Activated CD4-positive, alpha-beta T cell treated with anti-CD3 and anti-CD28 coated beads, Interleukin-2, amount 10 ng/mL, durations not matched to agents 24 days and 14 days (primary cell): Measurements from ENCODE around the gene SH2D3C. TPM values are rescaled to one million over a fixed set of nuclear protein-coding genes. Genes with fewer than 3 reads are reported as not detected.

Source experiments
- DNase-seq: peaks from one replicate; pipeline ENCODE4 v3.0.0; 2022
- H3K27ac Mint-ChIP-seq: one replicate; pipeline ENCODE4 v1.8.0; 2022; ENCODE audit warnings: mild to moderate bottlenecking, mixed read lengths
- H3K27me3 Mint-ChIP-seq: one replicate; pipeline ENCODE4 v1.8.0; 2022; ENCODE audit warnings: mixed read lengths
- H3K36me3 Mint-ChIP-seq: one replicate; pipeline ENCODE4 v1.8.0; 2022; ENCODE audit warnings: low read depth, mild to moderate bottlenecking, mixed read lengths
- H3K4me1 Mint-ChIP-seq: one replicate; pipeline ENCODE4 v1.8.0; 2021; ENCODE audit warnings: mixed read lengths
- H3K4me3 Mint-ChIP-seq: one replicate; pipeline ENCODE4 v1.8.0; 2022; ENCODE audit warnings: mild to moderate bottlenecking, moderate library complexity, mixed read lengths
- H3K9me3 Mint-ChIP-seq: one replicate; pipeline ENCODE4 v1.8.0; 2021; ENCODE audit warnings: mixed read lengths
- intact Hi-C: fragments of 100-400 bp; cut with micrococcal nuclease; formaldehyde crosslinking; loops from one replicate; pipeline ENCODE4 v1.15.1; 2023
- total RNA-seq: library from RNA; stranded (reverse); gene quantifications from 2 replicates; pipeline ENCODE4 v1.2.3, GENCODE V29; 2022

Gene SH2D3C
- total RNA-seq, 1 donor from 2014 or later: 22.2 TPM

GRCh38 chr9:127729522-127730256 lies 48.8 kb downstream of the SH2D3C start:
- no peaks in the 10 kb centered on the region for H3K9me3 Mint-ChIP-seq
- no peaks in the 10 kb centered on the region for H3K27me3 Mint-ChIP-seq
- intact Hi-C loops: no loop called here
- H3K36me3 Mint-ChIP-seq: peaks cover 3% of the 10 kb centered on the region
- peaks cover 6% of the 10 kb centered on the region for H3K4me1 Mint-ChIP-seq
- H3K27ac Mint-ChIP-seq: no peak overlapping the region
- no peak overlapping the region for H3K4me3 Mint-ChIP-seq
- DNase-seq: no peak

GRCh38 chr9:127728808-127729207 lies 49.7 kb downstream of the SH2D3C start:
- Mint-ChIP-seq H3K9me3 (no peaks in the 10 kb centered on the region), H3K36me3 (peaks cover 3% of the 10 kb centered on the region), H3K27ac (no peak overlapping the region), H3K27me3 (no peaks in the 10 kb centered on the region), H3K4me1 (peaks cover 3% of the 10 kb centered on the region), H3K4me3 (no peak overlapping the region)
- intact Hi-C loops: no loop called here
- no peak for DNase-seq

GRCh38 chr9:127726871-127727270 lies 51.6 kb downstream of the SH2D3C start:
- no peak overlapping the region for H3K4me3 Mint-ChIP-seq
- H3K4me1 Mint-ChIP-seq: no peaks in the 10 kb centered on the region
- peaks cover 1% of the 10 kb centered on the region for H3K36me3 Mint-ChIP-seq
- no peak overlapping the region for H3K27ac Mint-ChIP-seq
- H3K9me3 Mint-ChIP-seq: no peaks in the 10 kb centered on the region
- no peak for DNase-seq
- H3K27me3 Mint-ChIP-seq: no peaks in the 10 kb centered on the region
- intact Hi-C loops: no loop called here

- DNase-seq: no peak
- H3K27ac Mint-ChIP-seq: no peak overlapping the region
- H3K36me3 Mint-ChIP-seq: no peaks in the 10 kb centered on the region
- no peaks in the 10 kb centered on the region for H3K27me3 Mint-ChIP-seq
- intact Hi-C loops: no loop called here
- H3K9me3 Mint-ChIP-seq: no peaks in the 10 kb centered on the region
- peaks cover 6% of the 10 kb centered on the region for H3K4me1 Mint-ChIP-seq
- H3K4me3 Mint-ChIP-seq: no peak overlapping the region
Observed at GRCh38 chr9:127724012-127724411, 54.5 kb downstream of the SH2D3C start.

GRCh38 chr9:127723444-127723843 lies 55.0 kb downstream of the SH2D3C start:
- H3K27me3 Mint-ChIP-seq: no peaks in the 10 kb centered on the region
- intact Hi-C loops: no loop called here
- H3K36me3 Mint-ChIP-seq: no peaks in the 10 kb centered on the region
- no peaks in the 10 kb centered on the region for H3K9me3 Mint-ChIP-seq
- H3K4me3 Mint-ChIP-seq: no peak overlapping the region
- no peak overlapping the region for H3K27ac Mint-ChIP-seq
- peaks cover 6% of the 10 kb centered on the region for H3K4me1 Mint-ChIP-seq
- no peak for DNase-seq

GRCh38 chr9:127723013-127723412 lies 55.5 kb downstream of the SH2D3C start:
- H3K27ac Mint-ChIP-seq: no peak overlapping the region
- no peak overlapping the region for H3K4me3 Mint-ChIP-seq
- intact Hi-C loops: no loop called here
- H3K36me3 Mint-ChIP-seq: no peaks in the 10 kb centered on the region
- no peaks in the 10 kb centered on the region for H3K27me3 Mint-ChIP-seq
- peaks cover 6% of the 10 kb centered on the region for H3K4me1 Mint-ChIP-seq
- H3K9me3 Mint-ChIP-seq: no peaks in the 10 kb centered on the region
- no peak for DNase-seq

GRCh38 chr9:127722055-127722745 lies 56.3 kb downstream of the SH2D3C start:
- no peak overlapping the region for H3K27ac Mint-ChIP-seq
- no peaks in the 10 kb centered on the region for H3K36me3 Mint-ChIP-seq
- no peaks in the 10 kb centered on the region for H3K9me3 Mint-ChIP-seq
- no peak overlapping the region for H3K4me3 Mint-ChIP-seq
- H3K27me3 Mint-ChIP-seq: no peaks in the 10 kb centered on the region
- DNase-seq: no peak
- intact Hi-C loops: no loop called here
- peaks cover 6% of the 10 kb centered on the region for H3K4me1 Mint-ChIP-seq

- Mint-ChIP-seq H3K9me3 (no peaks in the 10 kb centered on the region), H3K4me3 (no peak overlapping the region), H3K4me1 (peaks cover 6% of the 10 kb centered on the region)
Observed at GRCh38 chr9:127721391-127721821, 57.1 kb downstream of the SH2D3C start.

GRCh38 chr9:127720865-127721227 lies 57.6 kb downstream of the SH2D3C start:
- H3K36me3 Mint-ChIP-seq: no peaks in the 10 kb centered on the region
- H3K4me3 Mint-ChIP-seq: no peak overlapping the region
- H3K9me3 Mint-ChIP-seq: no peaks in the 10 kb centered on the region
- DNase-seq: no peak
- intact Hi-C loops: no loop called here
- H3K27me3 Mint-ChIP-seq: no peaks in the 10 kb centered on the region
- H3K4me1 Mint-ChIP-seq: peaks cover 11% of the 10 kb centered on the region
- no peak overlapping the region for H3K27ac Mint-ChIP-seq

More at GRCh38 chr9:127721391-127721821, 57.1 kb downstream of the SH2D3C start:
- Mint-ChIP-seq H3K27me3 (no peaks in the 10 kb centered on the region), H3K36me3 (no peaks in the 10 kb centered on the region), H3K27ac (no peak overlapping the region)
- intact Hi-C loops: no loop called here
- no peak for DNase-seq

- Mint-ChIP-seq H3K36me3 (peaks cover 2% of the 10 kb centered on the region), H3K4me1 (peaks cover 14% of the 10 kb centered on the region), H3K9me3 (no peaks in the 10 kb centered on the region), H3K27ac (peak overlapping the region; percentile 40), H3K4me3 (no peak overlapping the region), H3K27me3 (peaks cover 2% of the 10 kb centered on the region)
- DNase-seq: no peak
- intact Hi-C loops: no loop called here
Observed at GRCh38 chr9:127720031-127720864, 58.2 kb downstream of the SH2D3C start.

GRCh38 chr9:127717766-127718165 lies 60.7 kb downstream of the SH2D3C start:
- no peak for DNase-seq
- Mint-ChIP-seq H3K36me3 (peaks cover 2% of the 10 kb centered on the region), H3K4me1 (peaks cover 19% of the 10 kb centered on the region), H3K4me3 (no peak overlapping the region), H3K27me3 (peaks cover 2% of the 10 kb centered on the region), H3K27ac (no peak overlapping the region), H3K9me3 (no peaks in the 10 kb centered on the region)
- intact Hi-C loops: loop anchor here (5.0 kb wide), 1 partner anchor 105 kb away; the partner anchor contains the start of gene STXBP1

- Mint-ChIP-seq H3K4me1 (peaks cover 22% of the 10 kb centered on the region), H3K4me3 (peak overlapping the region; percentile 100), H3K27ac (no peak overlapping the region), H3K36me3 (peaks cover 2% of the 10 kb centered on the region), H3K9me3 (no peaks in the 10 kb centered on the region), H3K27me3 (peaks cover 2% of the 10 kb centered on the region)
- intact Hi-C loops: loop anchor here (5.0 kb wide), 1 partner anchor 104 kb away; the partner anchor contains the start of gene STXBP1
- no peak for DNase-seq
Observed at GRCh38 chr9:127716412-127716811, 62.1 kb downstream of the SH2D3C start.

- DNase-seq: peak; percentile 100
- no peaks in the 10 kb centered on the region for H3K9me3 Mint-ChIP-seq
- peaks cover 2% of the 10 kb centered on the region for H3K36me3 Mint-ChIP-seq
- peak within 1 kb of the TSS; percentile 99 for H3K27ac Mint-ChIP-seq
- H3K27me3 Mint-ChIP-seq: peaks cover 2% of the 10 kb centered on the region
- peak within 1 kb of the TSS; percentile 100 for H3K4me3 Mint-ChIP-seq
- intact Hi-C loops: loop anchor here (1.0 to 5.0 kb wide), 4 partner anchors 16 to 103 kb away; partner anchors contain the start of genes STXBP1 and TOR2A
- peaks cover 27% of the 10 kb centered on the region for H3K4me1 Mint-ChIP-seq
Observed at GRCh38 chr9:127715470-127716337, 62.8 kb downstream of the SH2D3C start, which contains the start of the genes PTRH1 and TTC16. Gene PTRH1, minus strand, starts transcription at chr9:127715663. Its CDS starts 24 bp downstream, at chr9:127715639. Gene TTC16, plus strand, starts transcription at chr9:127716079. Its CDS starts 67 bp downstream, at chr9:127716146.
